ENCODE data around the gene ITGB2. TPM values are rescaled to one million over a fixed set of nuclear protein-coding genes. Genes with fewer than 3 reads are reported as not detected.

The ITGB2 gene
- total RNA-seq, 1 experiment from 2014 or later = 0.91 TPM

DNA sequence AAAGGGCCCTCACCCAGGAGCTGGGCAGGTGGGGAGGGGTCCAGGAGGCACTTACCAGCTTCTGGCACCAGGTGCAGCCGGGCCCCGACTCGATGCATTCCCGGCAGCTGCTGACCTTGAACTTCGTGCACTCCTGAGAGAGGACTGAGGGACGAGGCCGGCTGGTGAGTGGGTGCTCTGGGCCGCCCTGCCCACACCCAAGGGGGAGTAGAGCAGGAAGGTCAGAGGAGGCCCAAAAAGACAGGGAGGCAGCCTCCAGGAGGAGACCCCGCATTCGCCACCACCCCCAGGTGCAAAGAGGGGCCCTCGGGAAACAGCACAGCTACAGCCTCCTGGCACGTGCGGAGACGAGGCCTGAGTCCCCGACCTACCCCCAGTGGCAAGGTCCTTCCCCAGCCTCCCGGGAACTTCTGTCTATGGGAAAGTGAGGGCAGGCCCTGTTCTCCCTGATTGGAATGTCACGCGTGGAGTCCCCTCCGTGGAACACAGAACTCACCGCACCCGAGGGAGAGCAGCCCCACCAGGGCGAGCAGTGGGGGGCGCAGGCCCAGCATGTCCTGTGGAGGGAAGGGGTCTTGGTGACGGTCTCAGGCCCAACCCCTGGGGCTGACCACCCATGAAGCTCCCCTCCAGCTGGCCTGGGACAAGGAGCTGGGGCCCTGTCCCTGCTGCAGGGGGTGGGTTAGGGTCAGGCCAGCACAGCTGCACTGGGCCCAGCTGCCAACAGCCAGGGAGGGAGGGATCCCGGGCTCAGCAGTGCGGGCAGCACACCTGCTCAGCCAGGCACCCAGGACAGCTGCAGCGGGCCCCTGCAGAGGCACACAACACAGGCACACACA, 10.3 kb downstream of the ITGB2 start:
- no peak for DNase-seq (ENCODE audit: low spot score)

DNA sequence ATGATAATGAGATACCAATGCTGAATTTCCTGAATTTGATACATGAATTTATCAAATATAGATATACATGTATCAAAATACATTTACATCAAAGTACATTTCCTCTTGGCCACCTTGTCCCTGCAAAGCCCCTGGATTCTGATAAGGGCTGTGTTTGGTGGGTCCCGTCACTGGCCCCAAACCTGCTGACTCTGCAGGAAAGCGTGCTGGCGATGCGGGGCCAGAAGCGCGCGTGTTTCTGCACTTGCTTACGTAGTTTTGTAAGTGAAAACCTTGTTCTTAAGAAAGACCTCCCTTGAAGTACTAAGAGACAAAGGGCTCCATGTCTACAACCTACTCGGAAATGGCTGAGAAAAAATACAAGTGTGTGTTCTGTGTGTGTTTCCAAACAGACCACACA, 11.0 kb downstream of the ITGB2 start:
- no peak for DNase-seq (ENCODE audit: low spot score)

DNA sequence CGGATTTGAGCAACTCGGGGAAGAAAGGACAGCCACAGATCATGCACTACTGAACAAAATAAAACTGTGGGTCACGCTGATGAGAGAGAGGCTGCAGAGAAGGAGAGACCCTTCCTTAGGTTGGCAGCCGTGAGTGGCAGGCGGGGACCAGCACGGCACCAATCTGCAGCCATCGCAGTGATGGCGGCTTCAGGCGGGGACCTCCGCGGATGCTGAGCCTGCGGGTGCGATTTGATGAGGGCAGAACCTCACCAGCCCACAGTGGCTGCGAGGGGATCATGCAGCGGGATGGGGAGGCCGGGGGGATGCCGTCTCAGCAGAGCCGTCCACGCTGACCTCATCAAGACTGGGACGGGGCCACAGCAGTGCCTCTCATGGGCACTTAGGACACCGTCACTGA, 11.8 kb downstream of the ITGB2 start:
- DNase-seq (ENCODE audit: low spot score) = no peak

DNA sequence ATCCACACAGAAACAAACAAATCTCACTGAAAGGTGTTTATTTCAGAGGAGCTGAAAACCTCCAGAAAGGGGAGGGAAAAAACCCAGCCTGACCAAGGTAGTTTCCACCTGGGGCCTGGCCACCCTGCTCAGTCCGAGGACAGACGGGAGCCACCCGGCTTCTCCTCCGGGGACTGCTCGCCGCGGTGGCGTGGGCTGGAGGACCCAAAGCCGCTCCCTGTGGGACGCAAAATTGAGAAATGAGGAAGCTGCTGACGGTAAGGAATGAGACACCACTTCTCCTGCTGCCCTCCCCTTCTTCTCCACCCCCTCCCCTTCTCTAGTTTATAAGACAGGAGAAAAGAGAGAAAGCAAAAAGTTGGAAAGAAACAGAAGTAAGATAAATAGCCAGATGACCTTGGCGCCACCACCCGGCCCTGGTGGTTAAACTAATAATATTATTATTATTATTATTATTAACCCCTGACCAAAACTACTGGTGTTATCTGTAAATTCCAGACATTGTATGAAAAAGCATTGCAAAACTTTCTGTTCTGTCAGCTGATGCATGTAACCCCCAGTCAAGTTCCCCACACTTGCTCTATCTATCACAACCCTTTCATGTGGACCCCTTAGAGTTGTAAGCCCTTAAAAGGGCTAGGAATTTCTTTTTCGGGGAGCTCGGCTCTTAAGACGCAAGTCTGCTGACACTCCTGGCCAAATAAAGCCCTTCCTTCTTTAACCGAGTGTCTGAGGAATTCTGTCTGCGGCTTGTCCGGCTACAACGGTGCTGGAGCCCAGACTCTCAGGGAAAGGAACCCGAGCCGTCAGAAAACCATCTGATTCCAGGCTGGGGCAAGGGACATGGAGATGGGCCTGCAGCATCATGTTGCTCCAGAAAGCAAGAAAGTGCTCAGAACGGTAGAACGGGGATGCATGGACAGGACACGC, 12.5 kb downstream of the ITGB2 start:
- DNase-seq (ENCODE audit: low spot score) = no peak

DNA sequence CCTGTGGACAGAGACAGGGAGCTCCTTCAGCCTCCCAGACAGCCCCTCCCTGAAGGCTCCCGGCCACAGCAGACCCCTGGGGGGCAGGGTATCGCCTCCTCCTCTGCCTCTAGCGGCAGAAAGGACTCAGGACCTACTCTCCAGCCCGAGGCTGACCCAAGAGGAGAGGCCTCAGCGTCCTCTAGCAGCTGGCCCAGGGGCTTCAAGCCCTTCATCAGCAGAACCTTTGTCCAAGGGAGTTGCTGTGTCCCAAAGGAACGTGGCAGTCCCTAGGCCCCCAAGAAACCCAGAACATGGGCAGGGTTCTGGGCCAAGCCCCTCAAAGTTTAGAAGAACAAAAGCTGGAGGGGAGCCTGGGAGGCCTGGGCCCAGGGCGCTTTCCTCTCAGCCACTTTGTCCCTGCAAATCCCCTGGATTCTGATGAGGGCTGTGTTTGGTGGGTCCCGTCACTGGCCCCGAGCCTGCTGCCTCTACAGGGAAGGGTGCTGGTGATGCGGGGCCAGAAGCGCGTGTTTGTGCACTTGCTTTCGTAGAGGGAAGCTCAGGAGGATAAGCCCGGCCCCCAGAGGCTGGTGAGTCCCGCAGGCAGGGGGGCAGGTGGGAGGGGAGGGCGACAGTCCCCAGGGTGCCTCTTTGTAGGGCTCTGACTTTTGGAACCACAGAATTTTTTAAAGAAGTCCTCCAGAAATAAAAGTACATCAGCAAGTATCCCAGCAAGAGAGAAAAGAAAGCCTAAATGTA, 13.3 kb downstream of the ITGB2 start:
- DNase-seq (ENCODE audit: low spot score) = no peak

DNA sequence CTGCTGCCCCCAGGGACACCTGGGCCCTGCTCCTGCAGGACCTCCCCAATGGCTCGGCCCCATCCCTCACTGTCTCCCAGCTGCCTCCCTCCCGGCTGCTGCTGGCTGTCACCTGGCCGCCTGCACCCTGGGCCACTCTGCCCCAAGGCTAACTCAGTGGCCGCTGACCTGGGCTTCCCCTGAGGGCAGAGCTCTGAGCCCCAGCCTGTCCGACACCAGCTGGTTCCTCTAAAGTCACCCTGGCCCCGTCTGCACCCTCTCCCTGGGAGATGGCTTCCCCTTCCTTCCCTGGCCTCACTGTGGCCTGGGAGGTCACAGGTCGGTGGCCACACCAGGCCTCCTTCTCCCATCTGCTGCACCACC, 15.0 kb downstream of the ITGB2 start:
- DNase-seq (ENCODE audit: low spot score) = no peak

DNA sequence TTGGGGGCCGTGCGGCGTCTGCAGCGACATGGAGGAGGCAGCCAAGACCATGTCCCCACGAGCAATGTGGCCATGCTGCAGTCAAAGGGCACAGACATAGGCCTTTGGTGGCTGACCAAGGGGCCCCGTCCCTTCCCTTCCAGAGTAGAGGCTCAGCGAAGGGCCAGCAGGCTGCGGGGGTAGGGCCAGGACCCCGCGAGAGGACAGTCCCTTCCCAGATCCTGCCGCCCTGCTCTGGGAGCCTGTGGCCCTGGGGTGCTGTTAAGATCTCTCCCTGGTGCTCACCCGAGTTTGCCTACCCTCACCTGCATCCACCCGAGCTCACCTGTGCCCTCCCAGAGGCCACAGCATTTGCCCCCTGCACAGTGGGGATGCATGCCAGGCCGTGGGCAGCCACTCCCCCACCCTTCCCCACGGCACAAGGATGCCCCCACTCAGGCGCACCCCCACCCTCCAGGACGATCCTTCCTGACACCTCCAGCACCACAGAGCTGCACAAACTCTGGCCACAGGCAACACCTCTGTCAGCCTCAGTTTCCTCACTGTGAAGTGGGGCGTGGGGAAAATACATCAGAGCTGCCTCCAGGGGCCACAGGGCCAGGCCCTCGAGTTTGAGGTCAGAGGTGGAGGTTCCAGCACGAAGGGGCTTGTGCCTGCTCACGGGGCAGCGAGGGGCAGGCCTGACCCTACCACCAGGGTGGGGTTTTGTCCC, 15.5 kb downstream of the ITGB2 start:
- no peak for DNase-seq (ENCODE audit: low spot score)

DNA sequence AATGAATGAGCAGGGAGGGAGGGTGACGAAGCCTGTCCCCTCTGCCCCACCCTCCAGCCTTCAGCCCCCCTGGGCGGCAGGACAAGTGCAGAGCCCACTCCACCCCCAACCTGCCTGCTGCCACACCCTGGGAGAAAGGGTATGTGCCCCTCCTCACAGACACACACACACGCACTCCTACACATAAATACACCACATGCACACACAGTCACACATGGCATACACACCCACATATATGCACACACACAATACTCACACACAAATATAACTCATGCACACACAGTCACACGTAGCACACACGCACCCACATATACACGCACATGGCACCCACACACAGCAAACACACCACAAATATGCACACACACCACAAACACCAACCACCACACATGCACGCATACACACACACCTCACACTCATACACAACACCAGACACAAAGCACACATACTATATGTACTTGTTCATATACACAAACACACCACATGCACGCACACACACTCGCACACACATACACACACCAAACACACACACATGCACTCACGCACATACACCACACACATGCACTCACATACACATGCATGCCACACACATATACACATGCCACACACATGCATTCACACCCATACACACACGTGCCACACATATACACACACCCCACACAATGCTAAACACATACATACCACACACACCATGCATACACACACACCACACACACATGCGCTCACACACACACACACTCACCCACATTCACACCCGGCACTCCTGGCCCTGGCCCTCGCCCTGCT, 16.4 kb downstream of the ITGB2 start:
- DNase-seq (ENCODE audit: low spot score) = no peak

DNA sequence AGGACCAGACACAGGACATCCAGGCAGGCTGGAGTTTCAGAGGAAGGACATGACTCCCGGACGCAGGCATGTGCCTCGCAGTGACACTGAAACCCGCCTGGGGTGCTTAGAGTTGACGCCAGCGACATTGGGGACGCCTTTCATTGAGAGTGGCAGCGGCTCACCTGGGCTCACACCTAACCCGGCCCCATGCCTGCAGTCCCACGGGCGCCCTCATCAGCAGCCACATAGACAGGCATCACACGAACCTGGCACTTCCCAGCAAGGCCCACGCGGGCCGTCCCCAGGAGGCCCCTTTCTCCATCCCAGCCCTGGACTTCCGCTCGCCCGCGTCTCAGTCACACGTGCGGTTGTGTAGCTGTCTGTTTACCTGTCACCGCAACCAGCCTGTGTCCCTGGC, 17.0 kb downstream of the ITGB2 start:
- DNase-seq (ENCODE audit: low spot score) = no peak

DNA sequence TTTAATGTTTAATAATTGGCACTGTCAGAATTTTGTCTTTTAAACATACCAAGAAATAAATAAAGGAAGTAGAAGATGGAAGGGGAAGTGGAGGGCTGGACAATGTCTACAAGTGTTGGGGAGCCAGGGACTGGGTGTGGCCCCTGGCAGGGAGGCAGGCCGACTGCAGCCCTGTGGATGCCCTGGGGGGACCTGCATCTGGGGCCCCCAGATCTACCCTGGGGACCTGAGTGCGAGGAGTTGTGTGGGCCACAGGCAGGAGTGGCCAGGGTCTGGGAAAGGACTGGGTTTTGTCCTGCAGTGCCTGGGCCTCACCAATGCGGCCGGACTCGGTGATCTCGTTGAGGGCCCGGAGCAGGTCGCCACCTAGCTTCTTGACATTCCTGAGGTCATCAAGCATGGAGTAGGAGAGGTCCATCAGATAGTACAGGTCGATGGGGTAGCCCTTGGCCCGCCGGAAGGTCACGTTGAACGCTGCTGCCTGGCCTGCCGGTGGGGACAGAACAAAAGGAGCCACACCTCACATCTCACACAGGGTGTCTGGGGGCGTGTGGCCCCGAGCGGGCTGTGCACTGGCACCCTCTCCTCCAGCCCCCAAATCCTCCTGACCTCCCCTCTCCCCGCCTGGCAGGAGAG, 17.5 kb downstream of the ITGB2 start:
- DNase-seq (ENCODE audit: low spot score) = no peak

DNA sequence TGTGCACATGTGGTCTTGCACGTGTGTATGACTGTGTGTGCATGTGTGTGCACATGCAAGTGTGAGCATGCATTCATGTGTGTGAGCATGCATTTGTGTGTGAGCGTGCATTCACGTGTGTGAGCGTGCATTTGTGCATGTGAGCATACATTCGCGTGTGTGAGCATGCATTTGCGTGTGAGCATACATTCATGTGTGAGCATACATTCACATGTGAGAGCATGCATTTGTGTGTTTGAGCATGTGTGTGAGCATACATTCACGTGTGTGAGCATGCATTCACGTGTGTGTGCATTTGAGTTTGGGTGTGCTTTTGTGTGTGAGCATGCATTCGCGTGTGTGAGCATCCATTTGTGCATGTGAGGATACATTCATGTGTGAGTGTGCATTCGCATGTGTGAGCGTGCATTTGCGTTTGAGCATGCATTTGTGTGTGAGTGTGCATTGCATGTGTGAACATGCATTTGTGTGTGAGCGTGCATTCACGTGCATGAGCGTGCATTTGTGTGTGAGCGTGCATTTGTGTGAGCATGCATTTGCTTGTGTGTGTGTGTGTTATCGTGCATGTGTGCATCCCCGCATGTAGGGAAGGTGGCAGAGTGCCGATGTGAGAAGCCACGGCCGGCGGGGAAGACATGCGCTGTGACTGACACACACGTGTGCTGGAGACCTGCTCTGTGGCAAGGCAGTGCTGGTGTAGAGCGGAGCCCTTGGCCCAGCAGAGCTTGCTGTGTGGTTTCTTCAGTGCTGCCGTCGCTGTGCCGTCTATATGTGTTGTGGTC, 18.2 kb downstream of the ITGB2 start:
- DNase-seq (ENCODE audit: low spot score) = no peak

DNA sequence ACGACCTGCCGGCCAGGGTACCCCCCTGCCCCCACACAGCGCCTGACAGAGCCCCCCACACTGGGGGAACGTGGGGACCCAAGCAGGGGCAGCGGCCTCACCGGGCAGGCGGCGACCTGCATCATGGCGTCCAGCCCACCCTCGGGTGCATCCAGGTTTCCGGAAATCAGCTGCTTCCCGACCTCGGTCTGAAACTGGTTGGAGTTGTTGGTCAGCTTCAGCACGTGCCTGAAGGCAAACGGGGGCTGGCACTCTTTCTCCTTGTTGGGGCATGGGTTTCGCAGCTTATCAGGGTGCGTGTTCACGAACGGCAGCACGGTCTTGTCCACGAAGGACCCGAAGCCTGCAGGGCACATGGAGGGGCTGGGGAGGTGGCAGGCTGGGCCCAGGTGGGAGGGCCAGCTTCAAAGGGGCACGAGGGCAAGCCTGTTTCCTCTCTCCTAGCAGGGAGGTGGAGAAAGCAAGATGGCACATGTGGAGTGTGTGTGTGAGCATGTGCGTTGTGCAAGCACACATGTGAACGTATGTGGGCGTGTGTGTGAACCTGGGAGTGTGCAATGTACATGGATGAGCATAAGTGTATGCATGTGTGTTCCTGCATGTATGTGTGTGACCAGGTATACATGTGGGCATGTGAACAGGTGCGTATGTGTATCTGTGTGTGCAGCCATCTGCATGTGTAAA, 19.2 kb downstream of the ITGB2 start:
- DNase-seq (ENCODE audit: low spot score) = no peak

DNA sequence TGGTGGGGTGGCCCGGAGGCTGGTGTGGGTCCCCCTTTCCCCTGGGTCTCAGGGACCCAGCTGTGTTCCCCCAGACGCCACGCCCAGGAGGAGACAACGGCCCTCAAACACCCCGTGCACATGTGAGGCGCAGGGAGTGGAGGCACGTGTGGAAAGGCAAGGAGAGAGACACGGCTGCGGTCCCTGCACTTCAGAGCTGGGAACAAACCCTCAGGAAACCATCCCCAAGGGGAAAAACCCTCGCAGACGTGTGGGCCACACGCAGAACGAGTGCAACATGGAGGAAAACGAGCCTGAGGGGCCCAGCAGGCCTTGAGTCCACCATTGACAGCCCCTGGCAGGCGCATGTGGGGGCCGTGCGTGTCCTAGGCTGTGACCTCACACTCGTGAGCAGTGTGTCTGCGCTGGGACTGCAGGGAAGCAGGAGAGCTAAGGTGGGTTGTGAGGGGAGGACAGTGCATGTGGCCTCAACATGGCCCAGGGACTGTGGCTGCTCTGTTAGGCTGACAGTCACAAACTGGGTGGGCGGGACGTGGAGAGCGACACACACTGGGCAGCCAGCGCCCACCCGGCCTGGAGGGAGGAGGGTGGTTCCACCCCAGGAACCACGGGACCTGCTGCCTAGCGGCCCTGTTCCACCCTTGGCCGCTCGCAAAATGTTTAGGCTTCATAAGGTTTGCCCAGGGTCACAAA, 20.0 kb downstream of the ITGB2 start:
- no peak for DNase-seq (ENCODE audit: low spot score)

DNA sequence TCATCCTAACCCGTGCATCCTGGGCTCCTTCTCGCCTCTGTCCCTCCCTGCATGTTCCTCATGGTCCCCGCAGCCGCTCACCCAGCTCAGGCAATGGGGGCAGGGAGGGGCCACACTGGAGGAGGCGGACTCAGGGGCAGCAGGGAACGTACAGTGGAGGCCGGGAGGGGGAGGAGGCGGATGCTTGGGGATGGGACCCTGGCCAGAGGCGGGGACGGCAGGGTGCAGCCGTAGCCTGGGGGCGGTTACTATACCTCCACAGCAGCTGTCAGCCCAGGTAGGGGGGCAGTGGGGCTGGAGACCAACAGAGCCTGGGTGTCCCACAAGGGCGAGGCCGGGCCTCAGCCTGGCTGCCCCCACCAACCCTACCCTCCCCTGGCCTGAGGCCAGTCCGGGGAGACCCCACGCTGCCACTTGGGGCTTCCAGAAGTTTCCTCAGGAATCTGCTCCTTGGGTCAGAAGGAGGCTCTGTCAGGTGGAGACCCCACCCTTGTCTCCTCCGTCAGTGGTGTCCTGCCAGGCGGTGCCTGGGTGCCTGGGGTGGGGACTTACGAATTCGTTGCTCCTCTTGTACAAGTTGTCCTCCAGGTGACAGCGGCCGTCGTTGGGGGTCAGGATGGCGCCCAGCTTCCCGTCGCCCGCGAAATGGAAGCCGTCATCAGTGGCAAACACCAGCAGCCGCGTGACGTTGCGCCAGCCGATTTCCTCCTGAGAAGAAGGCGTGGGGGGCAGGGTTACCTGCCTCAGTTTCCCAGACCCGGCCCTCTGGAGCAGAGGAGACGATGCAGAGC, 20.7 kb downstream of the ITGB2 start:
- DNase-seq (ENCODE audit: low spot score) = no peak

DNA sequence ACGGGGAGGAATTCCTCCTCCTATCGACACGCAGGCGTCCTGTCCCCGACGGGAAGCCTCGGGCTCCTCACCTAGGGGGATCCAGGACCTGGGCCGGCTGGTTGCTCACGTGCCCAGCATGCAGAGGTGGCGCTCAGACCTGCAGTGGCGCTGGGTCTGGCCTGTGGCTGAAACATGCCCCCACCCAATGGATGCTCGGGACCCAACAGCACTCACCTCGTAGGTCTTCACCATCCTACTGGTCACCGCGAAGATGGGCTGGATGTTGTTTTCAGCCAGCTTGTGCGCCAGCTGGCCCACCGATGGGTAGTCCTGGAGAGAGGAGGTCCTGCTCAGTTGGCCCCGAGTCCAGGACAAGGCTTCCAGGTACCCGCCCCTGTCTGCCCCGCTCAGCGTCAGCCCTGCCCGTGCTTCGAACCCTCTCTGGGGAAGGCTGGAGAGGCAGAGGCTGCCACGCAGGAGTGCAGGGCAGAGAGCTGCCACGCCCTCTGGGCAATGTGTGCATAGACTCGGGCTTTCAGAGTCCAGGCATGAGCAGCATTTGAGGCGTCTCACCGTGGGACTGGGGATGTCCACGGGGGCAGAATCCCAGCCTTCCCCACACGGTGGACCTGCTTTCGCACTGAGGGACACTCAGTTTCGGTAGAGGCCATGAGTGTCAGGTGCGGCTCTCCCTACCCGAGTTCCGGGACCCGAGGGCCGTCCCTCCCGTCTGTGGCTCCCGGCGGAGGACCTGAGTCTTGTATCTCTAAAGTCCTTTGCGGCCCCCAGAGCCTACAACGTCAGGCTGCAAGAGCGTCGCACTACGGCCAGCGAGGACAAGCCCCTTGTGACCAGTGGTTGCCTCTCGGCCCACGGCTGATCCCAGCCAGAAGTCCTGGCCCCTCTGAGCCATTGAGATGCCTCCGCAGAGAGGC, 21.6 kb downstream of the ITGB2 start:
- no peak for DNase-seq (ENCODE audit: low spot score)

DNA sequence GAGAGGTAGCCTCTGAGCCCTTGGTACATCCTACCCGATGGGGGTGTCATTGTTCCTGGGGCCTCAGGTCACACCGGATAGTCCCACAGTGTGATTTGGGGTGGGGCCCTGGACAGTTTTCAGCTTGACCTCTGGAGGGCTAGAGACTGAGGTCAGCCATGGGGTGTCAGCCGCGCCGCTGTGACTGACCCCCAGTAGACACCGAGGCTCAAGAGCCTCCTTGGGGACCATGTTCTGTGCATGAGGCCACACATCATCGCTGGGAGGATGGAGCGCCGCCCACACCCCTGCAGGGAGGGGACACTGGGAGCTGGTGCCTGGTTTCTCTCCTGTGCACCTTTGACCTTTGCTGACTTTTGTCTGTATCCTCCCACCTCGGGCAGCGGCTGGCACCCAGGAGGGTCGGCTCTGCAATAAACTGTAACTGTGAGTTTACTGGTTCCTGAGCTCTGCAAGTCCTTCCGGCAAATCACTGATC, 22.6 kb downstream of the ITGB2 start:
- DNase-seq (ENCODE audit: low spot score) = no peak
